ENCODE measurements around the gene KCNH2.

GRCh38 chr7:150965273-150965830 lies 12.8 kb downstream of the KCNH2 start:
- TF ChIP-seq CTCF (conservative IDR thresholded peaks at IDR 0.05; ENCODE audit: low read length) (no peak), EZH2phosphoT487 (IDR thresholded peaks at IDR 0.05; ENCODE audit: borderline replicate concordance, low read depth, low read length) (no peak)
